ENCODE measurements around the gene SYNPO2L. TPM values are rescaled to one million over a fixed set of nuclear protein-coding genes. Genes with fewer than 3 reads are reported as not detected.

SYNPO2L gene
- total and polyA plus RNA-seq, 2 experiments from 2014 or later = 0.11 to 0.34 TPM

- peaks cover 23% of the 10 kb centered on the region for H3F3A ChIP-seq (ENCODE audit: insufficient read depth)
- peak overlapping the region; percentile 22 for H3K4me2 ChIP-seq (ENCODE audit: unreplicated experiment)
- peaks cover 41% of the 10 kb centered on the region for H3K4me1 ChIP-seq (ENCODE audit: insufficient read depth)
- no peak for TF ChIP-seq EZH2 (IDR thresholded peaks at IDR 0.05; ENCODE audit: insufficient read depth, poor library complexity, severe bottlenecking)
- in situ Hi-C loops (cut with MboI) = no loop called here
- no peak overlapping the region for H3K4me3 ChIP-seq
- H3K9me2 ChIP-seq (ENCODE audit: insufficient read depth) = no peaks in the 10 kb centered on the region
- no peaks in the 10 kb centered on the region for H3K27me3 ChIP-seq (replicated peaks; ENCODE audit: insufficient read depth)
- H3K36me3 ChIP-seq (ENCODE audit: low read depth) = no peaks in the 10 kb centered on the region
- H3K9ac ChIP-seq = peak overlapping the region; percentile 54
- H3K9me3 ChIP-seq (ENCODE audit: low read depth) = no peaks in the 10 kb centered on the region
- H4K20me1 ChIP-seq (ENCODE audit: insufficient read depth) = no peaks in the 10 kb centered on the region
- no peak overlapping the region for H2AFZ ChIP-seq
- DNase-seq = peak; percentile 86
- no peaks in the 10 kb centered on the region for H3K79me2 ChIP-seq (ENCODE audit: insufficient read depth)
- H3K27ac ChIP-seq = peak overlapping the region; percentile 85
- WGBS, 2 experiments (ENCODE audit: low coverage in 1 of 2, low lambda C conversion rate in 2 of 2, missing lambda C conversion rate in 2 of 2) = 85 to 89% methylated on average over 5 of the region's 5 CpGs
These were observed 5.1 kb downstream of the SYNPO2L start for GRCh38 chr10:73650537-73651331.

GRCh38 chr10:73649876-73650536 lies 5.8 kb downstream of the SYNPO2L start:
- TF ChIP-seq EZH2 (IDR thresholded peaks at IDR 0.05; ENCODE audit: insufficient read depth, poor library complexity, severe bottlenecking) (no peak), EZH2phosphoT487 (IDR thresholded peaks at IDR 0.05; ENCODE audit: insufficient read depth, low read depth) (no peak)
- Histone ChIP-seq H4K20me1 (ENCODE audit: insufficient read depth) (no peaks in the 10 kb centered on the region), H2AFZ (no peak overlapping the region), H3K4me2 (ENCODE audit: unreplicated experiment) (no peak overlapping the region), H3K9me2 (ENCODE audit: insufficient read depth) (no peaks in the 10 kb centered on the region), H3K9ac (peak overlapping the region; percentile 54), H3K4me1 (ENCODE audit: insufficient read depth) (peaks cover 41% of the 10 kb centered on the region), H3F3A (ENCODE audit: insufficient read depth) (peaks cover 23% of the 10 kb centered on the region), H3K36me3 (ENCODE audit: low read depth) (no peaks in the 10 kb centered on the region), H3K9me3 (ENCODE audit: low read depth) (no peaks in the 10 kb centered on the region), H3K27me3 (replicated peaks; ENCODE audit: insufficient read depth) (no peaks in the 10 kb centered on the region), H3K4me3 (no peak overlapping the region), H3K27ac (peak overlapping the region; percentile 85), H3K79me2 (ENCODE audit: insufficient read depth) (no peaks in the 10 kb centered on the region)
- 89 to 92% methylated on average over 6 of the region's 6 CpGs for WGBS, 2 experiments (ENCODE audit: low coverage in 1 of 2, low lambda C conversion rate in 2 of 2, missing lambda C conversion rate in 2 of 2)
- in situ Hi-C loops (cut with MboI) = no loop called here
- peak; percentile 55 for DNase-seq

- Histone ChIP-seq H3K9me2 (ENCODE audit: insufficient read depth) (no peaks in the 10 kb centered on the region), H3K79me2 (ENCODE audit: insufficient read depth) (no peaks in the 10 kb centered on the region), H3K4me2 (ENCODE audit: unreplicated experiment) (peak overlapping the region; percentile 92), H3K9me3 (ENCODE audit: low read depth) (no peaks in the 10 kb centered on the region), H3K4me3 (no peak overlapping the region), H3K9ac (peak overlapping the region; percentile 12; the same call in 1 of the 2 replicates), H3F3A (ENCODE audit: insufficient read depth) (peaks cover 23% of the 10 kb centered on the region), H3K27me3 (replicated peaks; ENCODE audit: insufficient read depth) (no peaks in the 10 kb centered on the region), H2AFZ (no peak overlapping the region), H3K4me1 (ENCODE audit: insufficient read depth) (peaks cover 41% of the 10 kb centered on the region), H3K27ac (peak overlapping the region; percentile 85), H3K36me3 (ENCODE audit: low read depth) (no peaks in the 10 kb centered on the region), H4K20me1 (ENCODE audit: insufficient read depth) (no peaks in the 10 kb centered on the region)
- 66 to 75% methylated on average over 4 of the region's 4 CpGs for WGBS, 2 experiments (ENCODE audit: low coverage in 1 of 2, low lambda C conversion rate in 2 of 2, missing lambda C conversion rate in 2 of 2)
- no peak for TF ChIP-seq EZH2 (IDR thresholded peaks at IDR 0.05; ENCODE audit: insufficient read depth, poor library complexity, severe bottlenecking)
- in situ Hi-C loops (cut with MboI) = no loop called here
- peak; percentile 33 for DNase-seq
These were observed 6.6 kb downstream of the SYNPO2L start for GRCh38 chr10:73648975-73649829.

- H3K9me2 ChIP-seq (ENCODE audit: insufficient read depth) = no peaks in the 10 kb centered on the region
- H3K36me3 ChIP-seq (ENCODE audit: low read depth) = no peaks in the 10 kb centered on the region
- WGBS, 2 experiments (ENCODE audit: low coverage in 1 of 2, low lambda C conversion rate in 2 of 2, missing lambda C conversion rate in 2 of 2) = 3 to 9% methylated on average over 18 to 34 of the region's 35 CpGs
- DNase-seq = peak; percentile 55
- H4K20me1 ChIP-seq (ENCODE audit: insufficient read depth) = no peaks in the 10 kb centered on the region
- peak overlapping the region; percentile 74 for H3K4me3 ChIP-seq
- H3K27ac ChIP-seq = no peak overlapping the region
- H3K4me2 ChIP-seq (ENCODE audit: unreplicated experiment) = peak overlapping the region; percentile 92
- no peaks in the 10 kb centered on the region for H3K9me3 ChIP-seq (ENCODE audit: low read depth)
- H3F3A ChIP-seq (ENCODE audit: insufficient read depth) = peaks cover 23% of the 10 kb centered on the region
- no peaks in the 10 kb centered on the region for H3K79me2 ChIP-seq (ENCODE audit: insufficient read depth)
- in situ Hi-C loops (cut with MboI) = no loop called here
- no peak for TF ChIP-seq EZH2 (IDR thresholded peaks at IDR 0.05; ENCODE audit: insufficient read depth, poor library complexity, severe bottlenecking)
- TF ChIP-seq EZH2phosphoT487 (IDR thresholded peaks at IDR 0.05; ENCODE audit: insufficient read depth, low read depth) = no peak
- H3K27me3 ChIP-seq (replicated peaks; ENCODE audit: insufficient read depth) = no peaks in the 10 kb centered on the region
- peak overlapping the region; percentile 89 for H3K9ac ChIP-seq
- peak overlapping the region; percentile 98 for H2AFZ ChIP-seq
- H3K4me1 ChIP-seq (ENCODE audit: insufficient read depth) = peaks cover 41% of the 10 kb centered on the region
These were observed 7.8 kb downstream of the SYNPO2L start for GRCh38 chr10:73647875-73648651.

Data from GM23248 (cell line).